ENCODE measurements around the gene RRAGD. TPM values are rescaled to one million over a fixed set of nuclear protein-coding genes. Genes with fewer than 3 reads are reported as not detected.

RRAGD gene
- total RNA-seq, 1 donor from 2014 or later, result 5.4 TPM

GRCh38 chr6:89439014-89439413 is 26.9 kb upstream of the RRAGD start:
- TF ChIP-seq CTCF (IDR thresholded peaks at IDR 0.05), result no peak
- Mint-ChIP-seq H3K36me3 (ENCODE audit: low read depth) (no peaks in the 10 kb centered on the region), H3K4me1 (peaks cover 2% of the 10 kb centered on the region), H3K27me3 (no peaks in the 10 kb centered on the region), H3K27ac (no peak overlapping the region), H3K9me3 (no peaks in the 10 kb centered on the region), H3K4me3 (no peak overlapping the region)
- ChIA-PET CTCF (no interaction called here), POLR2A (no interaction called here)
- ATAC-seq (ENCODE audit: low read depth) (no peak), DNase-seq (no peak)
- intact Hi-C loops (cut with micrococcal nuclease), result loop anchor here (10.0 kb wide), 2 partner anchors 266 to 776 kb away; no protein-coding TSS in a partner anchor

DNA sequence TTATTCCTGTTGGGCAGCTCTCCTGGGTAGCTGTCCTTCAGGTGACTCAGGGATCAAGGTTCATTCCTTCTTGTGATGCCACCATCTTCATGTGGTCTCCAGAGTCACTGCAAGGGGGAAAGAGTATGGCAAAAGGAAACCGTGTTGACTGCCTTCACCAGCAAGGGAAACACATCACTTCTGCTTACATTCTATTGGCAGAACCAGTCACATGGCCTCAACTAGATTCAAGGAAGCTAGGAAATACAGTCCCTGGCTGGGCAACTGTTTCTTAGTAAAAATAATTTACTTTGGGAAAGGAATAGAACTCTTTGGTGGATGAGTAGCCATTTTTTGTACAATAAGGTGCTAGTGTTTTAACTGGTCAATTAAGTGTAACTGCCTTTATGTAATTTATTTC is 26.2 kb upstream of the RRAGD start:
- DNase-seq (no peak), ATAC-seq (ENCODE audit: low read depth) (no peak)
- intact Hi-C loops (cut with micrococcal nuclease), result loop anchor here (10.0 kb wide), 2 partner anchors 267 to 777 kb away; no protein-coding TSS in a partner anchor
- H3K4me3 Mint-ChIP-seq, result no peak overlapping the region
- peaks cover 5% of the 10 kb centered on the region for H3K4me1 Mint-ChIP-seq
- ChIA-PET POLR2A (no interaction called here), CTCF (interaction anchor here (2.7 kb wide), 1 partner anchor 172 kb away, joined by 13 read pairs; no protein-coding TSS in a partner anchor)
- H3K27me3 Mint-ChIP-seq, result no peaks in the 10 kb centered on the region
- H3K36me3 Mint-ChIP-seq (ENCODE audit: low read depth), result no peaks in the 10 kb centered on the region
- H3K27ac Mint-ChIP-seq, result no peak overlapping the region
- no peaks in the 10 kb centered on the region for H3K9me3 Mint-ChIP-seq
- TF ChIP-seq CTCF (IDR thresholded peaks at IDR 0.05), result no peak

GRCh38 chr6:89436226-89436625 is 24.2 kb upstream of the RRAGD start:
- peak overlapping the region; percentile 6 for H3K27ac Mint-ChIP-seq

DNA sequence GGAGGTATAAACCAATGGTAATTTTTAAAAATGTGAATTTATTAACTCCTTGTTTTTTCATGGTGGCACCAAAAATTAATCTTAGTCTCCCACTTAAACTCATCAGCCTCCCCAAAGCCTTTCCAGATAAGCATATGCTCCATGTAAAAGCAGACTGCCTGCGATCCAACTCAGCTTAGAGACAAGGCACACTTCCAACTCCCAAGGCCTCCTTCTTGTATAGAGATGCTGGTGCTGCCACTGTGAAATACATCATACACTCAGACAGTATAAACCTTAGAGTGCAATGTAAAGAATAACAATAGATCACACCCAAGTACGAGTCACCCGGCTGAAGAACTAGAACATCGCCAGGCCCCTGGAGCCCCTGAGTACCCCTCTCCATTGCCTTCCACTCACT is 22.9 kb upstream of the RRAGD start:
- intact Hi-C loops (cut with micrococcal nuclease), result loop anchor here (5.0 to 10.0 kb wide), 3 partner anchors 270 to 780 kb away; no protein-coding TSS in a partner anchor
- no peaks in the 10 kb centered on the region for H3K9me3 Mint-ChIP-seq
- no peaks in the 10 kb centered on the region for H3K27me3 Mint-ChIP-seq

More at GRCh38 chr6:89436226-89436625, 24.2 kb upstream of the RRAGD start:
- Mint-ChIP-seq H3K4me3 (no peak overlapping the region), H3K36me3 (ENCODE audit: low read depth) (no peaks in the 10 kb centered on the region), H3K9me3 (no peaks in the 10 kb centered on the region), H3K27me3 (no peaks in the 10 kb centered on the region), H3K4me1 (peaks cover 11% of the 10 kb centered on the region)
- DNase-seq, result no peak
- intact Hi-C loops (cut with micrococcal nuclease), result loop anchor here (10.0 kb wide), 2 partner anchors 269 to 779 kb away; no protein-coding TSS in a partner anchor
- no peak for TF ChIP-seq CTCF (IDR thresholded peaks at IDR 0.05)
- ChIA-PET POLR2A (no interaction called here), CTCF (interaction anchor here (0.9 to 2.7 kb wide), 2 partner anchors 173 to 174 kb away, joined by 3 to 13 read pairs; no protein-coding TSS in a partner anchor)
- ATAC-seq (ENCODE audit: low read depth), result no peak

More for the DNA sequence above, 22.9 kb upstream of the RRAGD start:
- no peak overlapping the region for H3K4me3 Mint-ChIP-seq
- TF ChIP-seq CTCF (IDR thresholded peaks at IDR 0.05), result no peak
- peaks cover 11% of the 10 kb centered on the region for H3K4me1 Mint-ChIP-seq
- H3K27ac Mint-ChIP-seq, result no peak overlapping the region
- ATAC-seq (ENCODE audit: low read depth) (no peak), DNase-seq (no peak)
- POLR2A ChIA-PET, result interaction anchor here (1.3 kb wide), 1 partner anchor 203 kb away, joined by 6 read pairs; the partner anchor contains the start of gene LYRM2
- no peaks in the 10 kb centered on the region for H3K36me3 Mint-ChIP-seq (ENCODE audit: low read depth)
- CTCF ChIA-PET, result interaction anchor here (1.3 kb wide), 1 partner anchor 174 kb away, joined by 6 read pairs; no protein-coding TSS in a partner anchor
